Liver (tissue), 9 donors: ENCODE results near the gene IZUMO1. TPM values are rescaled to one million over a fixed set of nuclear protein-coding genes. Genes with fewer than 3 reads are reported as not detected.

Experiments used
- DNase-seq: peaks from one replicate; pipeline ENCODE4 v3.0.0-alpha.2; 2017; ENCODE audit warnings: low spot score
- H3K27ac ChIP-seq, 2 donors: one replicate each; pipeline ENCODE4 v1.7.0; 2013; ENCODE audit warnings: inconsistent platforms in 2 of 2, low read length in 2 of 2, control low read depth in 1 of 2, low read depth in 1 of 2, mild to moderate bottlenecking in 1 of 2
- H3K27me3 ChIP-seq, 4 donors: one replicate each; pipeline versions ENCODE4 v1.6.1 to v1.7.0; 2013; ENCODE audit warnings: low read length in 3 of 4, inconsistent platforms in 1 of 4, mild to moderate bottlenecking in 1 of 4, moderate library complexity in 1 of 4; ENCODE audit not compliant: control insufficient read depth in 4 of 4, insufficient read depth in 4 of 4
- H3K36me3 ChIP-seq, 4 donors: one replicate each; pipeline versions ENCODE4 v1.6.1 to v1.7.0; 2013; ENCODE audit warnings: low read length in 3 of 4, mild to moderate bottlenecking in 3 of 4, low read depth in 1 of 4, moderate library complexity in 1 of 4; ENCODE audit not compliant: control insufficient read depth in 4 of 4, insufficient read depth in 3 of 4
- H3K4me1 ChIP-seq, 4 donors: one replicate each; pipeline versions ENCODE4 v1.6.1 to v1.7.0; 2013; ENCODE audit warnings: low read length in 3 of 4, mild to moderate bottlenecking in 3 of 4, moderate library complexity in 1 of 4; ENCODE audit not compliant: control insufficient read depth in 4 of 4, insufficient read depth in 4 of 4
- H3K4me3 ChIP-seq, 3 donors: one replicate each; pipeline versions ENCODE4 v1.6.1 to v1.7.0; 2013; ENCODE audit warnings: low read length in 3 of 3, control low read depth in 1 of 3, low read depth in 1 of 3, mild to moderate bottlenecking in 1 of 3
- H3K9ac ChIP-seq, 2 donors: one replicate each; pipeline ENCODE4 v1.7.0; 2013; ENCODE audit warnings: low read length in 2 of 2, mild to moderate bottlenecking in 2 of 2, moderate library complexity in 2 of 2, control low read depth in 1 of 2, low read depth in 1 of 2
- H3K9me3 ChIP-seq, 4 donors: one replicate each; pipeline versions ENCODE4 v1.6.1 to v1.7.0; 2013; ENCODE audit warnings: low read length in 3 of 4; ENCODE audit not compliant: control insufficient read depth in 4 of 4
- ATF3 ChIP-seq: IDR thresholded peaks from 2 replicates; pipeline ENCODE4 v1.6.1; 2016; ENCODE audit warnings: antibody characterized with exemption
- EGR1 ChIP-seq, 2 donors: IDR thresholded peaks; 2 replicates each; pipeline ENCODE4 v1.6.1; 2016 to 2018; ENCODE audit warnings: antibody characterized with exemption in 2 of 2, low read depth in 2 of 2
- FOXA1 ChIP-seq: IDR thresholded peaks from 2 replicates; pipeline ENCODE4 v1.6.1; 2016; ENCODE audit warnings: antibody characterized with exemption
- FOXA2 ChIP-seq: IDR thresholded peaks from 2 replicates; pipeline ENCODE4 v1.6.1; 2016; ENCODE audit warnings: antibody characterized with exemption
- NR2F2 ChIP-seq: IDR thresholded peaks from 2 replicates; pipeline ENCODE4 v1.6.1; 2016; ENCODE audit warnings: antibody characterized with exemption
- RAD21 ChIP-seq, 2 donors: IDR thresholded peaks; 2 replicates each; pipeline ENCODE4 v1.6.1; 2016; ENCODE audit warnings: antibody characterized with exemption in 2 of 2, mild to moderate bottlenecking in 2 of 2
- RXRA ChIP-seq, 2 donors: IDR thresholded peaks; 2 replicates each; pipeline ENCODE4 v1.6.1; 2017 to 2018; ENCODE audit warnings: antibody characterized with exemption in 2 of 2, mild to moderate bottlenecking in 1 of 2
- SP1 ChIP-seq: IDR thresholded peaks from 2 replicates; pipeline ENCODE4 v1.6.1; 2018; ENCODE audit warnings: antibody characterized with exemption, mild to moderate bottlenecking
- TAF1 ChIP-seq: conservative IDR thresholded peaks from 2 replicates; pipeline ENCODE4 v1.6.1; 2016; ENCODE audit warnings: antibody characterized with exemption, mild to moderate bottlenecking
- YY1 ChIP-seq: IDR thresholded peaks from 2 replicates; pipeline ENCODE4 v1.6.1; 2016; ENCODE audit warnings: antibody characterized with exemption, mild to moderate bottlenecking
- ZBTB33 ChIP-seq: IDR thresholded peaks from 2 replicates; pipeline ENCODE4 v1.6.1; 2016; ENCODE audit warnings: antibody characterized with exemption
- WGBS: extraction: QIAGEN DNeasy Blood & Tissue Kit; methylation state at CpG from one replicate; pipeline ENCODE4 v1.1.7; 2013; 5-methylcytosine and 5-hydroxymethylcytosine counted together
- polyA plus RNA-seq, 2 donors: library from polyadenylated mRNA; stranded (reverse) in 1 of 2; unstranded in 1 of 2; fragments of 200-250 nt in 1 of 2; fragments of >200 nt in 1 of 2; fragmentation: Nextera tagmentation in 1 of 2; extraction: Ambion mirVana in 1 of 2; gene quantifications; one replicate each; pipeline versions ENCODE4 v1.2.1 to v1.2.3, GENCODE V29; 2013 to 2015
- total RNA-seq, 2 donors: library from RNA; depleted of rRNA; stranded (reverse); fragments of >200 nt; gene quantifications; one replicate each; pipeline ENCODE4 v1.2.3, GENCODE V29; 2014
- TF ChIP-seq, protein P1 (sequence below): IDR thresholded peaks from 2 replicates; pipeline ENCODE4 v1.6.1; 2016; ENCODE audit warnings: antibody characterized with exemption, mild to moderate bottlenecking
- TF ChIP-seq, protein P2 (sequence below): IDR thresholded peaks from 2 replicates; pipeline ENCODE4 v1.6.1; 2016; ENCODE audit warnings: antibody characterized with exemption
- donor health status: healthy.
- donor health status: healthy.
- donor health status: healthy.
- donor health status: healthy.
- donor health status: healthy.

The IZUMO1 gene
- total and polyA plus RNA-seq, 4 donors = 0.33 to 0.47 TPM; not detected in 2

DNA sequence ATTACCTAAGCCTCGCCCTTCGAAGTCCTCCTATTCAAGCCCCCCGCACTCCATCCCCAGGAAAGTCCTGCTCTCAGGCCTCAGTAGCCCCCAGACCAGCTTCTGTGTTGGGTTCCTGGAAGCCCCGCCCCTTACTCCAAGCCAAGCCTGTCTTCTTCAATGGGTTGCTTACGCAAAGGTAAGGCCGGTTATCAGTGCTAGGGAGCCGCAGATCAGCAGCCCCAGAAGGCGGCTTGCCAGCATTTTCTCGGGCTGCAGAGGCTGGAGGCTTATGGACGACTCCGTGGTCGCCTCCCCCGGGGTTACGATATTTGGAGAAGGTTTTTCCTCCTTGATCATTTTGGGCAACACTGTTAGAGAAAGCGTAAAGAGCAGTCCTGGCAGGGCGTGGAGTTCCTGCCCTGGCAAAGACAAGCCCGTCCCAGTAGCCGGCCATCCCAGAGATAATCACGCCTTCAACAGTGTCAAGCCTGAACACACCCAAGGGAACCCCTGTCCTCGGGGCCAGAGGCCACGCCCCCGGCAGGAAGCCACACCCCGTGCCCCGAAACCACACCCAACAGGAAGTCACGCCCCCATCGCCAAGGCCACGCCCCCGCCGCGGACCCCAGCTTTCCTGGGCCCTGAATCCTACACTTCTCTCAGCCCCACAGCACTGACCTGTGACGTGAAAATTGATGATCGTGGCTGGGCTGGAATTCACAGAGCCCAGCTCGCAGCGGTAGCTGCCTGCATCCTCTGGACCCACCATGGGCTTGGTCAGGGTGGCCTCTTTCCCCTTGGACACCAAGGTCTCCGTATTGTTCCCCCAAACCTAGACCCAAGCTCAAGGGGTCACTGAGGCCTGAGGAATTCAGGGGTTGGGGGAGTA, 5.3 kb downstream of the IZUMO1 start:
- Histone ChIP-seq H3K4me3 (no peak overlapping the region), H3K27me3 (no peaks in the 10 kb centered on the region), H3K27ac (peak overlapping the region; percentile 31 to 47), H3K4me1 (peaks cover 2 to 9% (median 7%) of the 10 kb centered on the region in 4 donors), H3K9ac (no peak overlapping the region), H3K36me3 (no peaks in the 10 kb centered on the region), H3K9me3 (no peaks in the 10 kb centered on the region)
- WGBS = 48% methylated on average over 35 of the region's 35 CpGs
- peak; percentile 86 for DNase-seq
- TF ChIP-seq, protein P1, sequence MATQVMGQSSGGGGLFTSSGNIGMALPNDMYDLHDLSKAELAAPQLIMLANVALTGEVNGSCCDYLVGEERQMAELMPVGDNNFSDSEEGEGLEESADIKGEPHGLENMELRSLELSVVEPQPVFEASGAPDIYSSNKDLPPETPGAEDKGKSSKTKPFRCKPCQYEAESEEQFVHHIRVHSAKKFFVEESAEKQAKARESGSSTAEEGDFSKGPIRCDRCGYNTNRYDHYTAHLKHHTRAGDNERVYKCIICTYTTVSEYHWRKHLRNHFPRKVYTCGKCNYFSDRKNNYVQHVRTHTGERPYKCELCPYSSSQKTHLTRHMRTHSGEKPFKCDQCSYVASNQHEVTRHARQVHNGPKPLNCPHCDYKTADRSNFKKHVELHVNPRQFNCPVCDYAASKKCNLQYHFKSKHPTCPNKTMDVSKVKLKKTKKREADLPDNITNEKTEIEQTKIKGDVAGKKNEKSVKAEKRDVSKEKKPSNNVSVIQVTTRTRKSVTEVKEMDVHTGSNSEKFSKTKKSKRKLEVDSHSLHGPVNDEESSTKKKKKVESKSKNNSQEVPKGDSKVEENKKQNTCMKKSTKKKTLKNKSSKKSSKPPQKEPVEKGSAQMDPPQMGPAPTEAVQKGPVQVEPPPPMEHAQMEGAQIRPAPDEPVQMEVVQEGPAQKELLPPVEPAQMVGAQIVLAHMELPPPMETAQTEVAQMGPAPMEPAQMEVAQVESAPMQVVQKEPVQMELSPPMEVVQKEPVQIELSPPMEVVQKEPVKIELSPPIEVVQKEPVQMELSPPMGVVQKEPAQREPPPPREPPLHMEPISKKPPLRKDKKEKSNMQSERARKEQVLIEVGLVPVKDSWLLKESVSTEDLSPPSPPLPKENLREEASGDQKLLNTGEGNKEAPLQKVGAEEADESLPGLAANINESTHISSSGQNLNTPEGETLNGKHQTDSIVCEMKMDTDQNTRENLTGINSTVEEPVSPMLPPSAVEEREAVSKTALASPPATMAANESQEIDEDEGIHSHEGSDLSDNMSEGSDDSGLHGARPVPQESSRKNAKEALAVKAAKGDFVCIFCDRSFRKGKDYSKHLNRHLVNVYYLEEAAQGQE = no peak
- peak; percentile 39 for TF ChIP-seq NR2F2

DNA sequence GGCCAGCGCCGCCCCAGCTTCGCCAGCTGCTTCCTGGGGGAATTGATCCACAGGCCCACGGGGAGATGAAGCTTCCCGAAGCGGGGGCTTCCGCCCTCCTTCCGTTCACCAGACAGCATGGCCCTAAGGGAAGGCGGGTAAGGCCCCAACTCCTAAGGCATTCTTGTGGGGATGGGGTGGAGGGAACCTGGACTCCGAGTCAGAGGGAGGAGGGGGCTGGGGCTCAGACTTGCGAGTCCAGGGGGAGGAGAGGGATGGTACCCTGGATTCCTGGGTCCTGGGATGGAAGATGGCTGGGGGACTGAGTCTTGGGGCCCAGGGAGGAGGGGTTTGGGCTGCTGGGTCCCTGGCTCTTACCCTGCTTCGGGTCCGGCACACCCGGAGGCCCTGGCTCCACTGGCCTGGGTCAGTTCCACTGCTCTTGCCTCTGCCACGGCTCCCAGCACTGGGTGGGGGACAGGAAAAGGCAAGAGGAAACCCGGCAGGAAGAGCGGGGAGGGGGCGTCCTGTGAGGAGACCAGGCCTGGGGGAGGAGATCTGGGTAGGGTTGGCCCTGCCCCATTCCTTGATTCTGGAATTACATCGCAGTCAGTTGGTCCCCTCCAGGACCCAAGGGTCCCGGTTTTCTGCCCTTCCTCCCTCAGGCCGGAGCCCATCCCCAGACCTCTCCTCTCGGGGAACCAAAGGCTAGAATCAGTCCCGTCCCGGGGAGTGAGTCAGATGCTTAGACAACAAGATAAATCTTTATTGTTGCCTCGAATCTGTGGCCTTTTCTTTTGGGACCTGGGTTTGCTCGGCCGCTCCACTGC, 6.3 kb downstream of the IZUMO1 start, which contains the start of gene RASIP1:
Gene RASIP1 (minus strand): TSS at position 447 of the 809 bp plus-strand sequence. CDS start 328 bp downstream, at position 119.
- no peak for DNase-seq
- peak within 1 kb of the TSS; percentile 26 to 49 (median 35) for H3K4me3 ChIP-seq
- WGBS = 71% methylated on average over 27 of the region's 27 CpGs
- H3K9ac ChIP-seq = peak within 1 kb of the TSS; percentile 5 to 47
- no peaks in the 10 kb centered on the region for H3K9me3 ChIP-seq
- no peaks in the 10 kb centered on the region for H3K27me3 ChIP-seq
- H3K4me1 ChIP-seq = peaks cover 2 to 9% (median 7%) of the 10 kb centered on the region in 4 donors
- H3K36me3 ChIP-seq = no peaks in the 10 kb centered on the region
- TF ChIP-seq TAF1 (peak; percentile 17), ATF3 (no peak), SP1 (no peak), YY1 (no peak), FOXA2 (no peak), NR2F2 (peak; percentile 1)
- peak within 1 kb of the TSS; percentile 47 to 59 for H3K27ac ChIP-seq

DNA sequence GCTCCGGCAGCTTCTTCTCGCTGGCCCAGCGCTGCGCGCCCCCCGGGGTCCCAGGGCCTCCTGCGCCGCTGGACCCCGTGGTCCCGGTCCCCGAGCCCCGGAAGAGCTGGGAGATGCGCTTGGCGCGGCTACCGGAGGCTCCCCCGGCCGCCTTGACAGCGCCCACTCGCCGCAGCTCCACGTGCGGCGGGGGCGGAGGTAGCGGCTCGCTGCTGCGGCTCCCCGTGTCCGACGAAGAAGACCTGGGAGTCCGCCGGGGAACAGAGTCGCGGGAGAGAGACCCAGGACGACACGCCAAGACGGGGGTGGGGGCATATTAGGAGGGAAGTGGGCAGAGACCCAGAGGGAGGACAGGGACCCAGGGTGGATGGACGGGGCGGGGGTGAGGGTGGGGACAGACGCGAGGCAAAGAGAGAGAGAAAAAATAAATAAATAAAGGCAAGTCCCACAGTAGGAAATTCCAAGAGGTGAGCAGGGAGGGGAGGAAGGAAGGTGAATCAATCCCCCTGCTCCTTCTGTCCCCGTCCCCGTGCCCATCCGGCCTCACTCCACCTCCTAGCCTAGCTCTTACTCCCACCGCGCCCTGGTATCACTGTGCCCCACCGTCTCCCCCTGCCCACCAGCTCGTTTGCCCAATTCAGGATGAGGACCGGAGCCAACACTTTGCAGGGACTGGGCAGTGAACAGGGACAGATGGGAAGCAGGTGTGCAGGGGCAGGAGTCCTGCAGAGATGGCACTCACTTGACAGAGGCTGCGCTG, 7.1 kb downstream of the IZUMO1 start:
- H3K27ac ChIP-seq = peak overlapping the region; percentile 57 to 59
- H3K9me3 ChIP-seq = no peaks in the 10 kb centered on the region
- H3K36me3 ChIP-seq = no peaks in the 10 kb centered on the region
- peak overlapping the region; percentile 5 to 77 for H3K9ac ChIP-seq
- WGBS = 25% methylated on average over 51 of the region's 51 CpGs
- H3K4me1 ChIP-seq = peaks cover 2 to 9% (median 7%) of the 10 kb centered on the region in 4 donors
- H3K4me3 ChIP-seq = peak overlapping the region; percentile 35 to 72 (median 49)
- DNase-seq = peak; percentile 34
- H3K27me3 ChIP-seq = no peaks in the 10 kb centered on the region
- no peak for TF ChIP-seq RAD21 (IDR thresholded peaks at IDR 0.05)
- no peak for TF ChIP-seq NR2F2
- no peak for TF ChIP-seq ZBTB33
- TF ChIP-seq RXRA (IDR thresholded peaks at IDR 0.05) = no peak
- no peak for TF ChIP-seq FOXA1
- TF ChIP-seq, protein P1 = no peak
- TF ChIP-seq, protein P2, sequence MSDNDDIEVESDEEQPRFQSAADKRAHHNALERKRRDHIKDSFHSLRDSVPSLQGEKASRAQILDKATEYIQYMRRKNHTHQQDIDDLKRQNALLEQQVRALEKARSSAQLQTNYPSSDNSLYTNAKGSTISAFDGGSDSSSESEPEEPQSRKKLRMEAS = no peak
- no peak for TF ChIP-seq SP1
- no peak for TF ChIP-seq EGR1 (IDR thresholded peaks at IDR 0.05; ENCODE audit: low read depth in 2 of 2)
